Transverse colon (tissue), 4 donors: ENCODE results near the gene AK9.

Experiments used
- CTCF ChIP-seq, 5 experiments: fragments of 200-600 bp in 3 of 5; fragments of 450-650 bp in 2 of 5; sonication (generic) in 3 of 5; IDR thresholded peaks; 1 replicate in 2 of 5; 2 replicates in 3 of 5; pipeline ENCODE4 v1.5.1; 2016 to 2017; ENCODE audit warnings: antibody characterized with exemption in 5 of 5, inconsistent platforms in 3 of 5, mild to moderate bottlenecking in 2 of 5, moderate library complexity in 1 of 5
- EP300 ChIP-seq: sonication (generic); formaldehyde crosslinking; IDR thresholded peaks from one replicate; pipeline ENCODE4 v1.6.1; 2017; ENCODE audit warnings: antibody characterized with exemption, low read depth
- POLR2A ChIP-seq: fragments of 450-650 bp; IDR thresholded peaks from one replicate; pipeline ENCODE4 v1.6.1; 2016; ENCODE audit warnings: antibody characterized with exemption, mild to moderate bottlenecking, moderate library complexity
- POLR2AphosphoS5 ChIP-seq, 3 donors: sonication (generic); formaldehyde crosslinking; IDR thresholded peaks; one replicate each; pipeline ENCODE4 v1.6.1; 2016; ENCODE audit warnings: antibody characterized with exemption in 3 of 3

- TF ChIP-seq CTCF (IDR thresholded peaks at IDR 0.05) = no peak
- TF ChIP-seq POLR2AphosphoS5 (IDR thresholded peaks at IDR 0.05) = no peak
- no peak for TF ChIP-seq EP300
- TF ChIP-seq POLR2A = no peak
These were observed 176.1 kb downstream of the AK9 start for GRCh38 chr6:109514946-109515345.
